Stimulated activated CD4-positive, alpha-beta T cell treated with anti-CD3 and anti-CD28 coated beads, Interleukin-1b, Interleukin-23, amount 100 ng/mL, for 1 hour (primary cell): ENCODE results near the gene PAK4.
"Not testable (repeated sequence)": the region's sequence is repeated elsewhere in the genome, so short reads cannot be mapped to it uniquely, and the experiment has no call there.

Source experiments
- DNase-seq, 2 donors: peaks; one replicate each; pipeline ENCODE4 v3.0.0-alpha.2; 2020; ENCODE audit warnings: low read depth in 2 of 2

The PAK4 gene

GRCh38 chr19:39207293-39207836 lies 81.8 kb downstream of the PAK4 start:
- DNase-seq, result no peak

- no peak for DNase-seq
Measured at GRCh38 chr19:39208175-39208795, 82.7 kb downstream of the PAK4 start.

- no peak for DNase-seq
Measured at GRCh38 chr19:39209196-39209595, 83.6 kb downstream of the PAK4 start.

- no peak for DNase-seq
Measured at GRCh38 chr19:39211731-39212374, 86.3 kb downstream of the PAK4 start.

- DNase-seq, result peak; percentile 17 to 20
Measured at GRCh38 chr19:39212375-39212742, 86.8 kb downstream of the PAK4 start.

GRCh38 chr19:39215323-39215722 lies 89.7 kb downstream of the PAK4 start:
- DNase-seq, result not testable (repeated sequence)

- no peak for DNase-seq
Measured at GRCh38 chr19:39217094-39217493, 91.5 kb downstream of the PAK4 start.

- no peak for DNase-seq
Measured at GRCh38 chr19:39218230-39219007, 92.8 kb downstream of the PAK4 start.

- DNase-seq, result not testable (repeated sequence)
Measured at GRCh38 chr19:39219108-39219507, 93.5 kb downstream of the PAK4 start.

GRCh38 chr19:39223703-39224279 lies 98.2 kb downstream of the PAK4 start:
- DNase-seq, result no peak

GRCh38 chr19:39224910-39225309 lies 99.3 kb downstream of the PAK4 start:
- no peak for DNase-seq
